Body of pancreas (tissue), 4 donors: Measurements from ENCODE around the gene FIGN. TPM values are rescaled to one million over a fixed set of nuclear protein-coding genes. Genes with fewer than 3 reads are reported as not detected.

Experiments used
- ATAC-seq: fragments of 150-250 bp; one replicate; pipeline ENCODE4 v1.9.1; 2016
- DNase-seq, 4 donors: peaks; one replicate each; pipeline ENCODE4 v3.0.0-alpha.2; 2019
- H3K27ac ChIP-seq, 4 donors: fragments of 200-600 bp; sonication (generic); 1 replicate in 3 of 4; 2 replicates in 1 of 4; pipeline versions ENCODE4 v1.5.1 to v1.6.1; 2016 to 2019; ENCODE audit warnings: mild to moderate bottlenecking in 1 of 4, mixed read lengths in 1 of 4, moderate library complexity in 1 of 4
- H3K27me3 ChIP-seq, 2 donors: fragments of 200-600 bp; sonication (generic); one replicate each; pipeline ENCODE4 v1.6.0; 2016; ENCODE audit warnings: mild to moderate bottlenecking in 1 of 2
- H3K36me3 ChIP-seq, 2 donors: fragments of 200-600 bp; sonication (generic); replicated peaks in 1 of 2; 2 replicates each; pipeline ENCODE4 v1.5.1; 2016; ENCODE audit warnings: low read depth in 2 of 2; ENCODE audit not compliant: insufficient read depth in 1 of 2
- H3K4me1 ChIP-seq: fragments of 200-600 bp; sonication (generic); one replicate; pipeline ENCODE4 v1.6.0; 2016
- H3K4me3 ChIP-seq, 2 donors: fragments of 200-600 bp; sonication (generic); 1 replicate in 1 of 2; 2 replicates in 1 of 2; pipeline ENCODE4 v1.5.1; 2016 to 2019
- H3K9me3 ChIP-seq, 3 donors: fragments of 200-600 bp; sonication (generic); 1 replicate in 2 of 3; 2 replicates in 1 of 3; pipeline ENCODE4 v1.5.1; 2016
- CTCF ChIP-seq, 7 experiments: fragments of 450-650 bp in 4 of 7; fragments of 200-600 bp in 3 of 7; sonication (generic) in 3 of 7; IDR thresholded peaks; one replicate each; pipeline ENCODE4 v1.5.1; 2016 to 2019; ENCODE audit warnings: antibody characterized with exemption in 7 of 7
- POLR2A ChIP-seq, 3 donors: fragments of 450-650 bp; IDR thresholded peaks; one replicate each; pipeline ENCODE4 v1.6.1; 2016; ENCODE audit warnings: antibody characterized with exemption in 3 of 3, mild to moderate bottlenecking in 2 of 3
- WGBS, 2 donors: methylation state at CpG; one replicate each; pipeline ENCODE4 v1.1.5; 2017; 5-methylcytosine and 5-hydroxymethylcytosine counted together
- intact Hi-C: fragments of 100-400 bp; cut with DNase I; formaldehyde crosslinking; loops from one replicate; pipeline ENCODE4 v1.15.1; 2023
- total RNA-seq, 2 donors: library from RNA; depleted of rRNA; stranded (reverse); fragments of >200 nt; gene quantifications; one replicate each; pipeline ENCODE4 v1.1.0, GENCODE V29; 2016

Gene FIGN
- total RNA-seq, 2 donors from 2014 or later, result 3.4 to 4.0 TPM

GRCh38 chr2:163767097-163767496, 31.3 kb upstream of the FIGN start:
- H3K4me1 ChIP-seq, result no peaks in the 10 kb centered on the region
- no peak for ATAC-seq
- TF ChIP-seq CTCF (IDR thresholded peaks at IDR 0.05) (no peak), POLR2A (IDR thresholded peaks at IDR 0.05) (no peak)
- no peaks in the 10 kb centered on the region for H3K9me3 ChIP-seq
- 75 to 89% methylated on average over 4 of the region's 4 CpGs for WGBS, 2 donors
- no peaks in the 10 kb centered on the region for H3K27me3 ChIP-seq
- no peak overlapping the region for H3K27ac ChIP-seq
- H3K4me3 ChIP-seq, result no peak overlapping the region
- intact Hi-C loops, result no loop called here
- no peak for DNase-seq
- no peaks in the 10 kb centered on the region for H3K36me3 ChIP-seq

DNA sequence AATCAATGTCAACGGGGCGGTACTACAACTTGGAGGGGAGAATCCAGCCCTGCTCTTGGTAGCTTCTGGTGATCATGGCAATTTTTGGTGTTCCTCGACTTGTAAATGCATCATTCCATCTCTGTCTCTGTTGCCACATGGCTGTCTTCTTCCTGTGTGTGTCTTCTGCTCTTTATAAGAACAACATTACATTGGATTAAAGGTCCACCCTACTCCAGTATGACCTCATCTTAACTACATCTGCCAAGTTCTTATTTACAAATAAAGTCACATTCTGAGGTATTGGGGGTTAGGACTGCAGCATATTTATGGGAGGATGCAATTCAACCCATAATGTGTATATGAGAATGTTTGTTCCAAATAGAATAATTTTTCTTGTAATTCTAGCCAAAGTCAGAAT, 28.8 kb upstream of the FIGN start:
- WGBS, 2 donors, result 67 to 76% methylated on average over 3 of the region's 3 CpGs
- TF ChIP-seq CTCF (IDR thresholded peaks at IDR 0.05), result no peak
- no peak for TF ChIP-seq POLR2A (IDR thresholded peaks at IDR 0.05)

DNA sequence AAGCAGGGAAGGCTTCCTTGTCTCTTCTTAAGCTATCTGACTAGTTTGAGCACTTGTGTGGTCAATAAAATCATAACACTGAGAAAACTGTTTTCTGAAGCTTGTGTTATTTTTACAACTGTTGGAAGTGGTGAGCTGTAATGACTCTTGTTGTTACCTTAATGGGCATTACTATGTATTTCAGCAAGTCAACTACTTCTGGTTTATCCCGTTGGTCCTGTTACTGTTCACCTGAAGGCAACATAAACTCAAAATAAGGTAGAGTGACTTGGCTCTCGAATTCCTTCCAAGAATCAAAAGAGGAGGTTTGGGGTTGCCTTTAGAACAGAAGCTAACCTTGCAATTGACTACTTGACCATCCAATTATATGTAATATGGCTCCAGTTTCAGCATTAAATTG, 23.2 kb upstream of the FIGN start:
- no peaks in the 10 kb centered on the region for H3K27me3 ChIP-seq
- no peaks in the 10 kb centered on the region for H3K4me1 ChIP-seq
- no peak for DNase-seq
- intact Hi-C loops, result no loop called here
- TF ChIP-seq CTCF (IDR thresholded peaks at IDR 0.05) (no peak), POLR2A (IDR thresholded peaks at IDR 0.05) (no peak)
- H3K9me3 ChIP-seq, result no peaks in the 10 kb centered on the region
- whole genome bisulfite sequencing, 2 donors, result 43 to 54% methylated on average over 2 of the region's 2 CpGs
- H3K36me3 ChIP-seq, result no peaks in the 10 kb centered on the region
- H3K4me3 ChIP-seq, result no peak overlapping the region
- no peak overlapping the region for H3K27ac ChIP-seq
- no peak for ATAC-seq

More for the DNA sequence above, 28.8 kb upstream of the FIGN start:
- Histone ChIP-seq H3K4me1 (no peaks in the 10 kb centered on the region), H3K4me3 (no peak overlapping the region), H3K27ac (no peak overlapping the region), H3K9me3 (no peaks in the 10 kb centered on the region), H3K36me3 (no peaks in the 10 kb centered on the region), H3K27me3 (no peaks in the 10 kb centered on the region)
- no peak for DNase-seq
- ATAC-seq, result no peak
- intact Hi-C loops, result no loop called here

GRCh38 chr2:163757814-163758213, 22.0 kb upstream of the FIGN start:
- DNase-seq, result no peak

More at GRCh38 chr2:163757814-163758213, 22.0 kb upstream of the FIGN start:
- H3K27me3 ChIP-seq, result no peaks in the 10 kb centered on the region
- 58 to 63% methylated on average over 1 of the region's 1 CpG for WGBS, 2 donors
- intact Hi-C loops, result no loop called here
- H3K27ac ChIP-seq, result no peak overlapping the region
- no peak for ATAC-seq
- no peaks in the 10 kb centered on the region for H3K9me3 ChIP-seq
- no peak overlapping the region for H3K4me3 ChIP-seq
- no peaks in the 10 kb centered on the region for H3K4me1 ChIP-seq
- H3K36me3 ChIP-seq, result no peaks in the 10 kb centered on the region
- TF ChIP-seq CTCF (IDR thresholded peaks at IDR 0.05) (no peak), POLR2A (IDR thresholded peaks at IDR 0.05) (no peak)
